IPS DF 6.9 (cell line): ENCODE measurements around the gene PTPN14.

Experiments used
- DNase-seq: peaks from one replicate; pipeline ENCODE4 v3.0.0-alpha.2; 2013; ENCODE audit warnings: low read depth, low spot score
- H3K27ac ChIP-seq: one replicate; pipeline ENCODE4 v1.5.1; 2013; ENCODE audit warnings: low read length, control low read depth
- H3K27me3 ChIP-seq: 2 replicates; pipeline ENCODE4 v1.6.1; 2013; ENCODE audit warnings: mild to moderate bottlenecking, low read length; ENCODE audit not compliant: control insufficient read depth, insufficient read depth
- H3K36me3 ChIP-seq: 2 replicates; pipeline ENCODE4 v1.6.1; 2013; ENCODE audit warnings: low read length; ENCODE audit not compliant: control insufficient read depth, insufficient read depth
- H3K4me1 ChIP-seq: 2 replicates; pipeline ENCODE4 v1.6.1; 2013; ENCODE audit warnings: low read length; ENCODE audit not compliant: control insufficient read depth, insufficient read depth
- H3K4me3 ChIP-seq: 2 replicates; pipeline ENCODE4 v1.5.1; 2013; ENCODE audit warnings: mild to moderate bottlenecking, low read length
- H3K9me3 ChIP-seq: 2 replicates; pipeline ENCODE4 v1.6.1; 2013; ENCODE audit warnings: low read length, inconsistent platforms; ENCODE audit not compliant: control insufficient read depth, insufficient read depth
- WGBS: extraction: QIAGEN DNeasy Blood & Tissue Kit; methylation state at CpG from one replicate; pipeline ENCODE4 v1.1.7; 2013; ENCODE audit warnings: mixed read lengths, missing lambda C conversion rate; ENCODE audit not compliant: insufficient read length, insufficient coverage; 5-methylcytosine and 5-hydroxymethylcytosine counted together

The PTPN14 gene

GRCh38 chr1:214567481-214567980, 16.1 kb upstream of the PTPN14 start:
- Histone ChIP-seq H3K36me3 (no peaks in the 10 kb centered on the region), H3K4me3 (no peak overlapping the region), H3K4me1 (no peaks in the 10 kb centered on the region; the same call in 1 of the 2 replicates), H3K27me3 (no peaks in the 10 kb centered on the region), H3K9me3 (no peaks in the 10 kb centered on the region), H3K27ac (no peak overlapping the region)
- whole genome bisulfite sequencing, result no CpG with 5 or more reads among the region's 2 CpGs
- no peak for DNase-seq

GRCh38 chr1:214566158-214567104, 15.0 kb upstream of the PTPN14 start:
- Histone ChIP-seq H3K27ac (no peak overlapping the region), H3K4me3 (no peak overlapping the region), H3K4me1 (no peaks in the 10 kb centered on the region; the same call in 1 of the 2 replicates), H3K27me3 (no peaks in the 10 kb centered on the region), H3K9me3 (no peaks in the 10 kb centered on the region), H3K36me3 (no peaks in the 10 kb centered on the region)
- WGBS, result no CpG with 5 or more reads among the region's 3 CpGs
- no peak for DNase-seq

GRCh38 chr1:214565310-214565709, 13.9 kb upstream of the PTPN14 start:
- Histone ChIP-seq H3K27me3 (no peaks in the 10 kb centered on the region), H3K9me3 (no peaks in the 10 kb centered on the region), H3K4me3 (no peak overlapping the region), H3K36me3 (no peaks in the 10 kb centered on the region), H3K27ac (no peak overlapping the region), H3K4me1 (no peaks in the 10 kb centered on the region; the same call in 1 of the 2 replicates)
- no CpG with 5 or more reads among the region's 1 CpG for WGBS
- no peak for DNase-seq

GRCh38 chr1:214563881-214564280, 12.5 kb upstream of the PTPN14 start:
- no peaks in the 10 kb centered on the region for H3K36me3 ChIP-seq
- H3K27me3 ChIP-seq, result no peaks in the 10 kb centered on the region
- DNase-seq, result no peak
- H3K27ac ChIP-seq, result no peak overlapping the region
- H3K4me1 ChIP-seq, result no peaks in the 10 kb centered on the region
- no peaks in the 10 kb centered on the region for H3K9me3 ChIP-seq
- H3K4me3 ChIP-seq, result no peak overlapping the region

GRCh38 chr1:214557952-214558735, 6.7 kb upstream of the PTPN14 start:
- Histone ChIP-seq H3K4me1 (peaks cover 2% of the 10 kb centered on the region; the same call in 1 of the 2 replicates), H3K4me3 (no peak overlapping the region), H3K27me3 (no peaks in the 10 kb centered on the region), H3K9me3 (no peaks in the 10 kb centered on the region), H3K36me3 (no peaks in the 10 kb centered on the region), H3K27ac (no peak overlapping the region)
- DNase-seq, result no peak
- no CpG with 5 or more reads among the region's 8 CpGs for WGBS

- no CpG with 5 or more reads among the region's 5 CpGs for WGBS
- Histone ChIP-seq H3K27ac (no peak overlapping the region), H3K4me3 (no peak overlapping the region)
Measured at GRCh38 chr1:214553142-214553710, 1.8 kb upstream of the PTPN14 start.

GRCh38 chr1:214552174-214552608, 789 bp upstream of the PTPN14 start:
- peak; percentile 70 for DNase-seq
- Histone ChIP-seq H3K27me3 (no peaks in the 10 kb centered on the region), H3K4me3 (peak overlapping the region; percentile 80; the same call in 1 of the 2 replicates), H3K4me1 (peaks cover 3% of the 10 kb centered on the region), H3K36me3 (no peaks in the 10 kb centered on the region), H3K9me3 (no peaks in the 10 kb centered on the region), H3K27ac (peak overlapping the region; percentile 67)
- no CpG with 5 or more reads among the region's 15 CpGs for WGBS

More at GRCh38 chr1:214553142-214553710, 1.8 kb upstream of the PTPN14 start:
- Histone ChIP-seq H3K27me3 (no peaks in the 10 kb centered on the region), H3K36me3 (no peaks in the 10 kb centered on the region), H3K4me1 (peaks cover 3% of the 10 kb centered on the region), H3K9me3 (no peaks in the 10 kb centered on the region)
- no peak for DNase-seq

GRCh38 chr1:214550857-214551435, 456 bp downstream of the PTPN14 start:
- H3K27me3 ChIP-seq, result no peaks in the 10 kb centered on the region
- H3K4me3 ChIP-seq, result peak overlapping the region; percentile 95
- peaks cover 3% of the 10 kb centered on the region for H3K4me1 ChIP-seq
- H3K9me3 ChIP-seq, result no peaks in the 10 kb centered on the region
- H3K36me3 ChIP-seq, result no peaks in the 10 kb centered on the region
- DNase-seq, result no peak
- no CpG with 5 or more reads among the region's 57 CpGs for WGBS
- no peak overlapping the region for H3K27ac ChIP-seq

GRCh38 chr1:214550013-214550856, 1.2 kb downstream of the PTPN14 start:
- no peak overlapping the region for H3K27ac ChIP-seq
- H3K27me3 ChIP-seq, result no peaks in the 10 kb centered on the region
- H3K9me3 ChIP-seq, result no peaks in the 10 kb centered on the region
- H3K4me3 ChIP-seq, result peak overlapping the region; percentile 95
- no peaks in the 10 kb centered on the region for H3K36me3 ChIP-seq
- H3K4me1 ChIP-seq, result peaks cover 3% of the 10 kb centered on the region
- WGBS, result no CpG with 5 or more reads among the region's 24 CpGs
- no peak for DNase-seq
